ENCODE data around the gene ROBO3.

Gene ROBO3

DNA sequence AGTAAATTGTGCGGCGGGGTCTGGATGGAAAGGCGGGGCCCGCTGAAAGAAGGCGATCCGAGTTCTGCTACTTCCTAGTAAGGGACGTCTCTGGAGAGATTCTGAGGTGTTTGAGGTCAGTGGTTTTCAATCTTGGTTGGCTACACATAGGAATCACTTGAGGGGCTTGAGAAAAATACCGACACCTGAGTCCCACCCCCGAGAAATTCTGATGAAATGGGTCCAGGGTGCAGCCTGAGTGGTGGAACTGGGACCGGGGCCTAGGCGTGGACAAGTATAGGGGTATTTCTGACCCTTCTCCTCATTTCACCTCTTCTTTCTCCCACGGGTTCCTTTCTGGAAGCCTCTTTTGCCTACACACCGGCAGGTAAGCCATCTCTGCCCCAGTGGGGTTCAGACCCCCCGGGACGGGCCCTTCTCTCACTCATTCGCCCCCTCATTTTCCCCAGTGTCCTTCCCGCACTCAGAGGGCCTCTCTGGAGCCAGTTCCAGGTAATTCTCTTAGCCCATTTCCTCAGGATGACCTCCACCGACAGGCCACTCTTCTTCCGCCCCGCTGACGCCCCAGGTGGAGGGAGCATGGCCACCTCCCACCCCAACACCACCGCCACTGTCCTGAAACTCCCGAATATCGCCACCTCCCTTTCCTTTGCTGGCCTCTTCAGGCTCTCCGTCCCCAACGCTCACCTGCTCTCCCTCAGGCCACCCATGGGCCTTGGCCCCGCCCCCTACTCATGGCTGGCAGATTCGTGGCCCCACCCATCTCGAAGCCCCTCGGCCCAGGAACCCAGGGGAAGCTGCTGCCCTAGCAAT lies 11.8 kb downstream of the ROBO3 start:
- TF ChIP-seq, protein P1, sequence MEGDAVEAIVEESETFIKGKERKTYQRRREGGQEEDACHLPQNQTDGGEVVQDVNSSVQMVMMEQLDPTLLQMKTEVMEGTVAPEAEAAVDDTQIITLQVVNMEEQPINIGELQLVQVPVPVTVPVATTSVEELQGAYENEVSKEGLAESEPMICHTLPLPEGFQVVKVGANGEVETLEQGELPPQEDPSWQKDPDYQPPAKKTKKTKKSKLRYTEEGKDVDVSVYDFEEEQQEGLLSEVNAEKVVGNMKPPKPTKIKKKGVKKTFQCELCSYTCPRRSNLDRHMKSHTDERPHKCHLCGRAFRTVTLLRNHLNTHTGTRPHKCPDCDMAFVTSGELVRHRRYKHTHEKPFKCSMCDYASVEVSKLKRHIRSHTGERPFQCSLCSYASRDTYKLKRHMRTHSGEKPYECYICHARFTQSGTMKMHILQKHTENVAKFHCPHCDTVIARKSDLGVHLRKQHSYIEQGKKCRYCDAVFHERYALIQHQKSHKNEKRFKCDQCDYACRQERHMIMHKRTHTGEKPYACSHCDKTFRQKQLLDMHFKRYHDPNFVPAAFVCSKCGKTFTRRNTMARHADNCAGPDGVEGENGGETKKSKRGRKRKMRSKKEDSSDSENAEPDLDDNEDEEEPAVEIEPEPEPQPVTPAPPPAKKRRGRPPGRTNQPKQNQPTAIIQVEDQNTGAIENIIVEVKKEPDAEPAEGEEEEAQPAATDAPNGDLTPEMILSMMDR (IDR thresholded peaks at IDR 0.05; ENCODE audit: insufficient read depth, missing control alignments): no peak
- FAIRE-seq (no peak), DNase-seq (ENCODE audit: insufficient read length, low spot score) (no peak)

- FAIRE-seq (no peak), DNase-seq (ENCODE audit: insufficient read length, low spot score) (no peak)
- TF ChIP-seq, protein P1 (IDR thresholded peaks at IDR 0.05; ENCODE audit: insufficient read depth, missing control alignments): no peak
These were observed 12.3 kb downstream of the ROBO3 start for GRCh38 chr11:124877631-124877909.

DNA sequence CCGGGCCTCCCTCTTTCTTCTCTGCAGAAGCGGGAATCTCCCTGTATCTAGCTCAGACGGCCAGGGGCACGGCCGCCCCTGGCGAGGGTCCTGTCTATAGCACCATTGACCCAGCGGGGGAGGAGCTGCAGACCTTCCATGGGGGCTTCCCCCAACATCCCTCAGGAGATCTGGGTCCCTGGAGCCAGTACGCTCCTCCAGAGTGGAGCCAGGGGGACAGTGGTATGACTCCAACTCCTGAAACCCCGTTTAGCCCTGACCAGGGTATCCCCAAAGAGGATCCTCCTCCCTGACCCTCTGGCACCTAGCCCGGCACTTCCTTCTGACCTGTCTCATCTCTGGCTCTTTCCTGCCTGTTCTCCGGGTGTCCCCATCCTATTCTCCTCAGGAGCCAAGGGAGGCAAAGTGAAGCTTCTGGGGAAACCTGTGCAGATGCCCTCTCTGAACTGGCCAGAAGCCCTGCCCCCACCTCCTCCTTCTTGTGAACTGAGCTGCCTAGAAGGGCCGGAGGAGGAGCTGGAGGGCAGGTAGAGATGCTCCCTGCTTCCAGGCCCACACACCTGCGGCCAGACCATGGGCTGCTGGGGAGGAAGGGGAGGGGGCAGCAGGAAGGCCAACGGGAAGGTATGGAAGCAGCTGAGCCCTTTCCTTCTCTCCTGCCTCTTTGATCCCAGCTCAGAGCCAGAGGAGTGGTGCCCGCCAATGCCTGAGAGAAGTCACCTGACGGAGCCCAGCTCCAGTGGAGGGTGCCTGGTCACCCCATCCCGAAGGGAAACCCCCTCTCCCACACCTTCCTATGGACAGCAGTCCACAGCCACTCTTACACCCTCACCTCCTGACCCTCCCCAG lies 12.9 kb downstream of the ROBO3 start:
- TF ChIP-seq, protein P1 (IDR thresholded peaks at IDR 0.05; ENCODE audit: insufficient read depth, missing control alignments): no peak

DNA sequence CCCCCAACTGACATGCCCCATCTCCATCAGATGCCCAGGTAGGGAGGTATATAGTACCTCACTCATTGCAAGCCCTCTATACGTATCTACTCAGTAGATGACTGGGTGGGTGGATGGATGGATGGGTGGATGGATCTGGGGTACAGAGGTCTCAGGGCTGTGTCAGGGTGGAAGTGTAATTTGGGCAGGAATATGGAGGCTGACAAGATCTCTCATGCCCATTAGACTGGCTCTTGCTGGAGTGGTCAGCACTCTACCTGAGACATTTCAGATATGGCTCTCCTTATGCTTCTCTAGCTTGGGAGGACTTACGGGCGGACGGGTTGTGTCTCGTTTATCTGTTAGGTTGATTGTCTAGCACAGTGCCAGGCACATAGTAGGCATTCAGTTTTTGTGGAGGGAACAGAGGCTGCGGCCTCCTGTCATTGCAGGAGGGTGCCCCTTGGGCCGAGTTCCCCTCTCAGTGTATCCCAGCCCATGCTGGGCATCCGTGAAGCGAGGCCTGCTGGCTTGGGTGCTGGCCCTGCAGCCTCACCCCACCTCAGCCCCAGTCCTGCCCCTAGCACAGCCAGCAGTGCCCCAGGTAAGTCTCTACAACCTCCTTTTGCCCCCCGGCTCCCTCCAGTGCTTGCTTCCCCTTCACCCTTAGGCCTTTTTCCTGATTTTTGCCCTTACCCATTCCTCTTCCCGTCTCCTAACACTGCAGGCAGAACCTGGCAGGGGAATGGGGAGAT lies 13.7 kb downstream of the ROBO3 start:
- FAIRE-seq: no peak
- DNase-seq (ENCODE audit: insufficient read length, low spot score): no peak
- TF ChIP-seq, protein P1 (IDR thresholded peaks at IDR 0.05; ENCODE audit: insufficient read depth, missing control alignments): no peak

More for the DNA sequence above, 12.9 kb downstream of the ROBO3 start:
- FAIRE-seq (no peak), DNase-seq (ENCODE audit: insufficient read length, low spot score) (no peak)

DNA sequence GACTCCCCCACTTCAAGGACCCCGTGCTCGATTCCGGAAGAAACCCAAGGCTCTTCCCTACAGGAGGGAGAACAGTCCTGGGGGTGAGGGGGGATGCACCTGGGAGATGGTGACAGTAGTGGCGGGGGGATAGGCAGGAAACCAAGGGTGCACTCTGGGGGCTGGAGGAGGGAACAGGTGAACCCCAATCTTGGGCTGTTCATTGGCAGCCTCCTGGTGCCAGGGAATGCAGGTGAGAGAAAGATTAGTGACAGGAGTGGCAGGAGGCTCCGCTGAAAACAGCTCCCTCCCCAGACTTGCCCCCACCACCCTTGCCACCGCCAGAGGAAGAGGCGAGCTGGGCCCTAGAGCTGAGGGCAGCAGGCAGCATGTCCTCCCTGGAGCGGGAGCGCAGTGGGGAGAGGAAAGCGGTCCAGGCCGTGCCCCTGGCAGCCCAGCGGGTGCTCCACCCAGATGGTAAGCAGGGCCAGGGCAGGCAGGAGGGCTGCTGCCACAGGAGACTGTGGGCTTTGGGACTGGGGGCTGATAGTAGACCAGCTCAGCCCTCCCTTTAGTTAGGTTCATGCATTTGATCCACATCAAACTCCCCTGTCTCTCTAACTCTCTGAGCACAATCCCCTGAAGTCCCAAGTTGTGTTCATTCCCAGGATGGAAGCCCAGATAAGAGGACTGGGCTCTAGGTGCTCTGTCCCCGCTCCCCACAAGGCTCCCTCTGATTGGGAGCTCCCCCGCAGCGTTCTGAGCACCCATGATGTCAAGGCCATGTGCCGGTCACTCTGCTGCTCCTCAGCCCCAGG lies 14.5 kb downstream of the ROBO3 start:
- TF ChIP-seq, protein P1 (IDR thresholded peaks at IDR 0.05; ENCODE audit: insufficient read depth, missing control alignments): no peak
- no peak for FAIRE-seq
- DNase-seq (ENCODE audit: insufficient read length, low spot score): peak; percentile 6

GRCh38 chr11:124880290-124880611 lies 15.0 kb downstream of the ROBO3 start:
- DNase-seq (ENCODE audit: insufficient read length, low spot score): no peak
- TF ChIP-seq, protein P1 (IDR thresholded peaks at IDR 0.05; ENCODE audit: insufficient read depth, missing control alignments): no peak
- no peak for FAIRE-seq

Measured in D721Med (cell line).